K562 (cell line): ENCODE data around the gene TCTN3. TPM values are rescaled to one million over a fixed set of nuclear protein-coding genes. Genes with fewer than 3 reads are reported as not detected.

ENCODE experiments used
- ATAC-seq: fragments of 200-7000 bp; cut with Tn5 transposase; 3 replicates; pipeline ENCODE4 v1.9.1; 2020; ENCODE audit warnings: moderate library complexity
- BruUV-seq: library from RNA; stranded (reverse); fragments of 400-500 nt; replicated peaks from 2 replicates; lab custom pipeline; 2021; lab: Mats Ljungman, UMichigan
- CTCF ChIA-PET: fragments of 300-600 bp; formaldehyde crosslinking; extraction: SDS; loops from one replicate; lab custom pipeline; 2021; ENCODE audit warnings: low intra/inter-chr PET ratio; lab: Yijun Ruan, JAX
- POLR2A ChIA-PET: fragments of 300-600, 350-650 bp; sonication (Branson Sonifier 250); formaldehyde crosslinking; extraction: SDS; loops from one replicate; lab custom pipeline; 2021; ENCODE audit warnings: antibody characterized with exemption, inconsistent platforms; lab: Yijun Ruan, JAX
- DNase-seq, 4 experiments: peaks; one replicate each; pipeline versions ENCODE4 v3.0.0 to v3.0.0-alpha.2; 2011 to 2018; ENCODE audit warnings: low spot score in 3 of 4, mixed read lengths in 3 of 4; ENCODE audit errors: extremely low read depth in 1 of 4
- FAIRE-seq: peaks from 2 replicates; lab custom pipeline; 2011; peaks lifted over from hg19 to GRCh38; lab: Jason Lieb, UNC
- H2AFZ ChIP-seq: 2 replicates; pipeline ENCODE4 v1.6.0; 2011; ENCODE audit warnings: low read depth, low read length, control low read depth, inconsistent platforms
- H3K27ac ChIP-seq: fragments of 200-600 bp; 3 replicates; pipeline ENCODE4 v1.8.0; 2011; ENCODE audit warnings: low read depth, mild to moderate bottlenecking, control low read depth, inconsistent platforms, low read length, moderate library complexity, mixed read lengths; ENCODE audit errors: extremely low read depth
- H3K27me3 ChIP-seq, 2 experiments: fragments of 300-600 bp in 1 of 2; 2 replicates in 1 of 2; 3 replicates in 1 of 2; pipeline versions ENCODE4 v1.6.0 to v1.8.0; 2011; ENCODE audit warnings: inconsistent platforms in 2 of 2, low read length in 2 of 2, mild to moderate bottlenecking in 1 of 2, mixed read lengths in 1 of 2, moderate library complexity in 1 of 2; ENCODE audit not compliant: control insufficient read depth in 2 of 2, insufficient read depth in 2 of 2
- H3K36me3 ChIP-seq: fragments of 300-600 bp; 3 replicates; pipeline ENCODE4 v1.8.0; 2011; ENCODE audit warnings: mild to moderate bottlenecking, low read length, inconsistent platforms; ENCODE audit not compliant: control insufficient read depth, insufficient read depth
- H3K4me1 ChIP-seq, 2 experiments: fragments of 200-600 bp in 1 of 2; replicated peaks in 1 of 2; 2 replicates in 1 of 2; 3 replicates in 1 of 2; pipeline versions ENCODE4 v1.5.1 to v1.8.0; 2011; ENCODE audit warnings: inconsistent platforms in 2 of 2, low read length in 2 of 2, mild to moderate bottlenecking in 1 of 2, mixed read lengths in 1 of 2, moderate library complexity in 1 of 2; ENCODE audit not compliant: control insufficient read depth in 2 of 2, insufficient read depth in 2 of 2
- H3K4me2 ChIP-seq: 2 replicates; pipeline ENCODE4 v1.6.1; 2011; ENCODE audit warnings: low read length, control low read depth, inconsistent platforms, mixed read lengths; ENCODE audit not compliant: insufficient read depth
- H3K4me3 ChIP-seq: fragments of 200-600 bp; sonication (generic), shearing (Covaris generic); 2 replicates; pipeline ENCODE4 v1.5.1; 2016; ENCODE audit warnings: control low read depth, inconsistent platforms
- H3K79me2 ChIP-seq: fragments of 200-600 bp; 3 replicates; pipeline ENCODE4 v1.8.0; 2011; ENCODE audit warnings: low read length, inconsistent platforms; ENCODE audit not compliant: control insufficient read depth, insufficient read depth
- H3K9ac ChIP-seq, 2 experiments: 2 replicates each; pipeline versions ENCODE4 v1.6.0 to v1.6.1; 2011; ENCODE audit warnings: low read depth in 2 of 2, low read length in 2 of 2, control low read depth in 1 of 2, inconsistent platforms in 1 of 2, mild to moderate bottlenecking in 1 of 2, mixed read lengths in 1 of 2; ENCODE audit not compliant: insufficient read depth in 1 of 2
- H3K9me1 ChIP-seq: one replicate; pipeline ENCODE4 v1.6.0; 2011; ENCODE audit warnings: inconsistent platforms, mild to moderate bottlenecking, low read length, moderate library complexity; ENCODE audit not compliant: control insufficient read depth, insufficient read depth
- H3K9me3 ChIP-seq: replicated peaks from 2 replicates; pipeline ENCODE4 v1.5.1; 2011; ENCODE audit warnings: low read depth, low read length, inconsistent platforms; ENCODE audit not compliant: control insufficient read depth, insufficient read depth
- H4K20me1 ChIP-seq: replicated peaks from 2 replicates; pipeline ENCODE4 v1.6.1; 2011; ENCODE audit warnings: low read length, inconsistent platforms, mixed read lengths; ENCODE audit not compliant: control insufficient read depth, insufficient read depth
- CCNT2 ChIP-seq: IDR thresholded peaks from 2 replicates; pipeline ENCODE4 v1.6.1; 2011; ENCODE audit warnings: borderline replicate concordance, low read depth, mild to moderate bottlenecking, moderate library complexity, mixed read lengths, low read length; ENCODE audit not compliant: insufficient read length; ENCODE audit errors: extremely low read depth
- ETV6 ChIP-seq, 3 experiments: fragments of 150-350 bp in 1 of 3; sonication (generic) in 1 of 3; formaldehyde crosslinking in 1 of 3; IDR thresholded peaks; 2 replicates each; pipeline versions ENCODE4 v1.6.1 to v1.8.0; 2014 to 2022; ENCODE audit warnings: borderline replicate concordance in 2 of 3, low read depth in 2 of 3, antibody characterized with exemption in 1 of 3, low read length in 1 of 3, mild to moderate bottlenecking in 1 of 3, missing genetic modification reagents in 1 of 3
- FUS ChIP-seq: fragments of 200-400 bp; formaldehyde crosslinking; optimal IDR thresholded peaks from 2 replicates; pipeline ENCODE3; 2017; ENCODE audit warnings: low read depth, low read length
- GTF2B ChIP-seq: IDR thresholded peaks from 2 replicates; pipeline ENCODE4 v1.6.1; 2011; ENCODE audit not compliant: insufficient read length; ENCODE audit errors: extremely low read depth
- MCM5 ChIP-seq: fragments of 450-650 bp; IDR thresholded peaks from 2 replicates; pipeline ENCODE4 v1.6.1; 2016; ENCODE audit warnings: low read depth
- NBN ChIP-seq: fragments of 450-650 bp; IDR thresholded peaks from 2 replicates; pipeline ENCODE4 v1.6.1; 2016; ENCODE audit warnings: low read depth, mild to moderate bottlenecking
- NFATC3 ChIP-seq: fragments of 450-650 bp; IDR thresholded peaks from 2 replicates; pipeline ENCODE4 v1.6.1; 2017; ENCODE audit warnings: mild to moderate bottlenecking
- POLR3G ChIP-seq: IDR thresholded peaks from 2 replicates; pipeline ENCODE4 v1.6.1; 2011; ENCODE audit not compliant: insufficient read length, insufficient replicate concordance; ENCODE audit errors: extremely low read depth
- RBM17 ChIP-seq: fragments of 200-400 bp; formaldehyde crosslinking; IDR thresholded peaks from 2 replicates; pipeline ENCODE4 v1.6.1; 2017; ENCODE audit warnings: low read depth, mild to moderate bottlenecking, low read length, borderline replicate concordance
- SAFB2 ChIP-seq: fragments of 200-400 bp; formaldehyde crosslinking; IDR thresholded peaks from 2 replicates; pipeline ENCODE4 v1.6.1; 2018; ENCODE audit warnings: borderline replicate concordance, low read length, low read depth, moderate library complexity; ENCODE audit not compliant: severe bottlenecking
- SIX5 ChIP-seq, 2 experiments: IDR thresholded peaks; 2 replicates each; pipeline ENCODE4 v1.6.1; 2011; ENCODE audit warnings: low read length in 2 of 2, borderline replicate concordance in 1 of 2, low read depth in 1 of 2, mild to moderate bottlenecking in 1 of 2, moderate library complexity in 1 of 2; ENCODE audit not compliant: insufficient read depth in 1 of 2
- TBL1XR1 ChIP-seq, 2 experiments: IDR thresholded peaks; 2 replicates each; pipeline ENCODE4 v1.6.1; 2012; ENCODE audit warnings: improper control_type of control experiment in 2 of 2, low read length in 2 of 2, mild to moderate bottlenecking in 1 of 2
- WGBS: fragments of 100-300 bp; shearing (Covaris generic); methylation state at CpG from one replicate; pipeline ENCODE4 v1.1.6; 2016; ENCODE audit warnings: low coverage, mixed read lengths; ENCODE audit not compliant: insufficient coverage; ENCODE audit errors: missing lambda C conversion rate; 5-methylcytosine and 5-hydroxymethylcytosine counted together
- in situ Hi-C: fragments of 300-500 bp; cut with MboI; formaldehyde crosslinking; loops from 4 replicates; pipeline ENCODE4 v1.15.0; 2018; ENCODE audit warnings: inconsistent platforms, mixed read lengths
- intact Hi-C: fragments of 100-400 bp; cut with micrococcal nuclease; formaldehyde crosslinking; loops from 2 replicates; pipeline ENCODE4 v1.14.2; 2022
- polyA plus RNA-seq, 8 experiments: library from polyadenylated mRNA; depleted of rRNA in 4 of 8; stranded (reverse) in 5 of 8; unstranded in 3 of 8; fragments of >200 nt; fragmentation: Nextera tagmentation in 2 of 8; fragmentation: Illumina TruSeq in 1 of 8; extraction: Ambion mirVana in 2 of 8; extraction: Trizol in 1 of 8; gene quantifications; 2 replicates each; pipeline versions ENCODE4 v1.2.1 to v1.2.3, GENCODE V29; 2011 to 2014; ENCODE audit warnings: inconsistent platforms in 1 of 8, missing spikeins in 1 of 8
- total RNA-seq, 7 experiments: library from RNA; depleted of rRNA in 6 of 7; stranded (reverse); fragments of >200 nt in 6 of 7; fragmentation: Illumina TruSeq in 2 of 7; extraction: Trizol in 2 of 7; gene quantifications; 2 replicates each; pipeline versions ENCODE4 v1.2.1 to v1.2.3, GENCODE V29; 2011 to 2021; ENCODE audit warnings: low replicate concordance in 1 of 7

TCTN3 gene
- total and polyA plus RNA-seq, 9 of the 15 experiments (the other 6 are each of a cell fraction or from before 2014, with no cell fraction given), result 10.4 to 25.8 (median 16.3) TPM

DNA sequence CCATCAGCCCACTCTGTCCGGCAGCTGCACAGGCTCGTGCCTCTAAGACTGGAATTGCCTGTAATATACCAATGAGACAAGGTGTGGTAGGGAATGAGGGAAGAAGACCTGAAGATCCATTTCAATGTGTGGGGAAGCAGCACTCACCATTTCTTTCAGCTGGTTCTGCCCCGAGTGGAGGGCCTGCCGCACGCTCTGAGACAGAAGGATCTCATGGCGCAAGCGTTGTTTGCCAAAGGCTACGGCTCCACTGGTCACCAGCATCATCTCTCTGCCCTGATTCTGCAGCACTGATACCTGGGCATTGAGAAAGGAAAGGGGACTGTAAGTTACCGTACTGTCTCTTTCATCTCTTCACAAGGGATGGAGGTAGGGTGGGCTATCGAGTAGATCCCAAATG lies 56.6 kb downstream of the TCTN3 start:
- CTCF ChIA-PET, result no interaction called here
- Histone ChIP-seq H3K9me1 (no peaks in the 10 kb centered on the region), H4K20me1 (no peaks in the 10 kb centered on the region), H3K27me3 (no peaks in the 10 kb centered on the region), H3K27ac (no peak overlapping the region), H3K4me1 (no peaks in the 10 kb centered on the region), H3K4me3 (no peak overlapping the region), H2AFZ (no peak overlapping the region), H3K9ac (no peak overlapping the region), H3K9me3 (no peaks in the 10 kb centered on the region), H3K36me3 (peaks cover 67% of the 10 kb centered on the region), H3K79me2 (no peaks in the 10 kb centered on the region), H3K4me2 (no peak overlapping the region)
- TF ChIP-seq RBM17 (no peak), MCM5 (no peak), SAFB2 (no peak), SIX5 (IDR thresholded peaks at IDR 0.05; ENCODE audit: borderline replicate concordance in 1 of 2, insufficient read depth in 1 of 2, low read depth in 1 of 2, low read length in 2 of 2) (no peak), POLR3G (no peak), TBL1XR1 (IDR thresholded peaks at IDR 0.05; ENCODE audit: low read length in 2 of 2) (no peak), ETV6 (IDR thresholded peaks at IDR 0.05; ENCODE audit: borderline replicate concordance in 1 of 2, low read depth in 2 of 2, low read length in 1 of 2) (no peak), ETV6 (CRISPR knock-in tag; IDR thresholded peaks at IDR 0.05; ENCODE audit: borderline replicate concordance) (no peak), FUS (no peak), CCNT2 (no peak), GTF2B (no peak), NBN (no peak), NFATC3 (no peak)
- WGBS, result 96% methylated on average over 8 of the region's 10 CpGs
- POLR2A ChIA-PET, result no interaction called here
- BruUV-seq, result no TSS peak
- DNase-seq (no peak), ATAC-seq (no peak), FAIRE-seq (no peak)
- intact Hi-C loops, result no loop called here
- in situ Hi-C loops, result no loop called here
